ENCODE data around the gene NEO1. TPM values are rescaled to one million over a fixed set of nuclear protein-coding genes. Genes with fewer than 3 reads are reported as not detected.
"Not testable (repeated sequence)": the region's sequence is repeated elsewhere in the genome, so short reads cannot be mapped to it uniquely, and the experiment has no call there.

The NEO1 gene
- total RNA-seq, 1 donor from 2014 or later, result 0.07 TPM

DNA sequence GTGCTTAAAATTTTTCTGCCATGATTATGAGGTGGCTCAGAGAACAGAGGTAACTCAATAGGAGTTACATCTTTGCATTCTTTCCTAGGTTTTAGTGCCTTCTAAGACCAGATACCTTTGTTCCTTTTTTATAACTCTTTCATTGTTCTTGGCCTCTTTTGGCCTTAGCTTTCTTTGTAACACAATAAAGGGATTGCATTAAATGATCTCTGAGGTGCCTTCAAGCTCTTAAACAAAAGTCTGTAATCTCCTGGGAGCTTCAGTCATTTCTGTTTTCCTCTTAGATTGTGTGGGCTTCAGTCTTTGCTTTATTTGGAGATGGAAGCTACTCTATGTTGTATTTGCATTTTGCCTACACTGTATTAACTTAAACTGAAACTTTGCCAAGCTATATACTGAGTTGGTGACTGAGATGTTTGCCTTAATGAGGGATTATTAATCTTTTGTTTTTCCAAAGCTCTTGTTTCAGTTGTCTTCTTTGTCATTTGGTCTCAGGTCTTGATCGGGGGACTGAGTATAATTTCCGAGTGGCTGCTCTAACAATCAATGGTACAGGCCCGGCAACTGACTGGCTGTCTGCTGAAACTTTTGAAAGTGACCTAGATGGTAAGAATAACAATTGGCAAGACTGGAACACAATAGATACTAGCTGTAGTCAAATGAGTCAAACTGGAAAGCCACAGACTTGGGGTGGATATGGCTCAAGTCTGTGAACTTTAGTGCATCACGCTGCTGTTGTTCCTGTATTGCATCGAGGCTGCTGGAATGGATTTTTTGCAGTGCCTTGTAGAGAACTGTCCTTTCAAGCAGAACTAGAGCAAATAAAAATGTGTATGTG is 206.2 kb downstream of the NEO1 start:
- no peak for DNase-seq (ENCODE audit: low read depth, low spot score)

- no peak for DNase-seq (ENCODE audit: low read depth, low spot score)
These were observed 212.6 kb downstream of the NEO1 start for GRCh38 chr15:73264881-73265280.

GRCh38 chr15:73265536-73266153 is 213.4 kb downstream of the NEO1 start:
- DNase-seq (ENCODE audit: low read depth, low spot score), result no peak

GRCh38 chr15:73268457-73268856 is 216.2 kb downstream of the NEO1 start:
- no peak for DNase-seq (ENCODE audit: low read depth, low spot score)

DNA sequence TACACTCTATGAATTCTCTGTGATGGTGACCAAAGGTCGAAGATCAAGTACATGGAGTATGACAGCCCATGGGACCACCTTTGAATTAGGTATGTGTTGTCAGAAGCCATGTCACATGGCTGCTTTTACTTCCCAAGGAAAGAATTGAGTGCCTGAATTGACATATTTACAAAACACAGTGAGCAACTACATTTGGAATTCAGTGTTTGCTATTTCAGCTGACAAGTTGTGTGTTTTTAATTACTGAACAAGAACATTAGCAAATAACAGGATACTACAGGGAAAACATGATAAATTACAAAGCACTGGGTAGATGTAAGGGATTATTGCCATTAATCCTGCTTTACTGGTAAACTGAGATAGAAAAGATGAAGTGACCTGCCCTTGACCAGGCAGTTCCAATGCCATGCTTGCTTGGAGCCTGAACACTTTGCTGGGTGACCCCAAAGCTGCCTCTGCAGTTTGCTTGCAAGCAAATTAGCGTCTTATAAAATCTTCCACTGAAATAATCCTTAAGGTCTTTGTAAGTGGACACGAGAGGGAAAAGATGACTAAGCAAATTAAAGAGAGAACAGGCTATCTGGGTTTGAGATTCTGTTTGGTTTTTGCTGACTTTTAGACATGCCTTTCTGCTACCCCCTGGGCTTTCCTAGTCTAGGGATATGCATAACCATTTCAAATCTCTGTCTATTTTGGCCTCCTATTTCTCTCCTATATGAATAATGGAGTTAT is 218.3 kb downstream of the NEO1 start:
- no peak for DNase-seq (ENCODE audit: low read depth, low spot score)

DNA sequence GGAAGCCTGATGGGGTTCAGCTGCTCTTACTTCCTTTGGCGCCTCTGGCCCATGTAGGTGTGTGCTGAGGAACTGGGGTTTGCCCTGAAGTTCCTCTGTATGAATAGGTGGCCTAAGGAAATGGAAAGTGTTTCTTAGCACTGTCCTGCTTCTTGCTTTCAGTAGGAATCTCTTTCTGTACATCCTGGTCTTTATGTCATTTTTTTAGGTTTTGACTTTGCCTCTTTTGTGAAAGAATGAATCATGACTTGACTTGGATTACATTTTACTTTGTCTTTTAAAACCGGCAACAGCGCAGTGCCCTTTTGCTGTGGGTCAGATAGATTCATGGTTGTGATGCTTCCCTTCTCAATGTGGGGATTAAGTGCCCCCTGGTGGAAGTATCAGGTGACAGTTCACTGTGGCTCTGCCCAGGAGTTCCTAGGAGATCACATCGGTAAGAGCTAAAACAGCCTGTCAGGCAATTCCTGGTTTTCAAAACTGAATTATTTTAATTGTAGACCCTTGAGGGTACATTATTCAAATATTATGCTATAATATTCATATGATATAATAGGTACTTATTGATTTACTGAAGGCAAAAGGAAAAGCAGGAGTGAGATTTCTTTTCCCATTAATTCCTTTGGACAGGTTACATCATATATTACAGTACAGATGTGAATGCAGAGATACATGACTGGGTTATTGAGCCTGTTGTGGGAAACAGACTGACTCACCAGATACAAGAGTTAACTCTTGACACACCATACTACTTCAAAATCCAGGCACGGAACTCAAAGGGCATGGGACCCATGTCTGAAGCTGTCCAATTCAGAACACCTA is 221.1 kb downstream of the NEO1 start:
- DNase-seq (ENCODE audit: low read depth, low spot score), result no peak

- no peak for DNase-seq (ENCODE audit: low read depth, low spot score)
These were observed 223.6 kb downstream of the NEO1 start for GRCh38 chr15:73275862-73276261.

GRCh38 chr15:73282567-73283365 is 230.5 kb downstream of the NEO1 start:
- no peak for DNase-seq (ENCODE audit: low read depth, low spot score)

GRCh38 chr15:73283366-73283962 is 231.2 kb downstream of the NEO1 start:
- DNase-seq (ENCODE audit: low read depth, low spot score), result no peak

DNA sequence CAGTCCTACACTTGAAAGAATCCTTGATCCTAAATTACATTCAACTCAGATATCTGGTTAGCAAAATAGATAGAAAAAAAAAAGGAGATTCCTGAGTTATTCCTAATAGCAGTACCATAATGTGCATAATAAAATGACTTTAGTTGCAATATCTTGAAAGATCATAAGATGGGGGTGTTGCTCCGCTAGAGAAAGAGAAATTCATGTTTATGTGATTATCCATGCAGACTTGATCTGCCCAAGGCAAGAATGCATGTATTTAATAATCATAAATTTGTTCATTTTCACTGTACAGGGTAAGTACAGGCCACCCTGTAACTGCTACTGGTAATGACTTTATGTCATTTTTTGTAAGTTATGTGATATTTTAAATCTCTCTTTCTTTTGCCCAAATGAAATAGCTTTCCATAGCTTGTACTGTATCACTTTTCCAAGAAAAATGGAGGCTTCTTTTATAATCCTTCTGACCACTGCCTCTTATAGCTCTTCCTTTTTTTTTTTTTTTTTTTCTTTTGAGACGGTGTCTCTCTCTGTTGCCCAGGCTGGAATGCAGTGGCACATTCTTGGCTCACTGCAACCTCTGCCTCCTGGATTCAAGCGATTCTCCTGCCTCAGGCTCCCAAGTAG is 231.9 kb downstream of the NEO1 start:
- DNase-seq (ENCODE audit: low read depth, low spot score), result no peak

- DNase-seq (ENCODE audit: low read depth, low spot score), result no peak
These were observed 234.0 kb downstream of the NEO1 start for GRCh38 chr15:73286311-73286710.

- no peak for DNase-seq (ENCODE audit: low read depth, low spot score)
These were observed 234.8 kb downstream of the NEO1 start for GRCh38 chr15:73287019-73287418.

DNA sequence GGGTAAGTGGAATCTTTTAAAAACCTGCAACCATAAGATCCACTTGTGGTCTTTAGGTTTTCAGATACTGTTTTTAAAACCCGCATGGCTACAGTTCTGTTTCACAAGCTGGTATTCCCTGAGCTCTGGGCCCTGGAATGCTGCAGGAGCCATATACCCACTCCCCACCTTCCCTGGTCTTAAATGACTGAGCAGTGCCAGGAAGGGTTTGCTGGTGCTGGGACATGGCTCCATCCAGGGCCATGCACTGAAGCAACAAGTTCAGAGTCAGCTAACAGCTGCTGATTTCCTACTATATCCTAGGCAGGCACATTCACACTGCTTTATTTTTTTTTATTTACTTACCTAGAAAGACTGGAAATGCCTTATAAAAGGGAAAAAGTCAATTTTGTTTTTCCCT is 239.2 kb downstream of the NEO1 start:
- DNase-seq (ENCODE audit: low read depth, low spot score), result no peak

- DNase-seq (ENCODE audit: low read depth, low spot score), result no peak
These were observed 241.5 kb downstream of the NEO1 start for GRCh38 chr15:73293773-73294172.

DNA sequence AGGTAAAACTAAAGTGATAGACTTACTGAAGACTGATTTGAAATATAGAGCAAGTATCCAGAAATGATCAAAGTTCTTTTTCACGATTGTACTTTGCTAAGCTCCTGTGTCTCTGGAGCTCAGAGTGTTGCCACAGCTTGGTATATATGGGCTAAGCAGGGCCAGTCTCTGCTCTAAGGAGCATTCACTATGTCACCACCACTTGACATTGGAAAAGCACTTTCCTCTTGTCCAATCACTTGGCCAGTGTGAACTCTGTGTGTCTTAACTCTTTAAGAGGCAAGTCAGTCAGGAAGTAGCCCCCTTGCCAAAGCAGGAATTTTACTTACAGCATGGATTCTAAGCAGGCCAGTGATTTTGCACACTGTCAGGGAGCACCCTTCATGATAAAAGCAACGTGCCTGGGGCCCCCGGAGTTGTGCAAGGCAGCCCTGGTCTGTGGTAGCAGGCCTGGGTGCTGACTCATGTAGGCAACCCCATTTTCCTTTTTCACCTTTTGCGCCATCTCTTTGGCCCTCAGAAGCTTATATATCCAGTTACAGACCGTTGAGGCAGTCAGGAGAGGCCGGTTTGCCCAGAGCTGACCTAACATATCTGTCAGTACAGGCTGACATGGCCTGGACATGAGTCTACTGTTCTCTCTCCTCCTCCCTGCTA is 243.5 kb downstream of the NEO1 start:
- no peak for DNase-seq (ENCODE audit: low read depth, low spot score)

GRCh38 chr15:73296609-73297353 is 244.5 kb downstream of the NEO1 start:
- DNase-seq (ENCODE audit: low read depth, low spot score), result no peak

GRCh38 chr15:73298522-73299245 is 246.4 kb downstream of the NEO1 start:
- DNase-seq (ENCODE audit: low read depth, low spot score), result no peak

GRCh38 chr15:73300286-73300685 is 248.0 kb downstream of the NEO1 start:
- DNase-seq (ENCODE audit: low read depth, low spot score), result not testable (repeated sequence)
